BJ (cell line): ENCODE results near the gene WNK1. TPM values are rescaled to one million over a fixed set of nuclear protein-coding genes. Genes with fewer than 3 reads are reported as not detected.

ENCODE experiments used
- CTCF ChIA-PET: fragments of 350-600 bp; formaldehyde crosslinking; extraction: SDS; loops from one replicate; lab custom pipeline; 2021; ENCODE audit warnings: antibody characterized with exemption, inconsistent platforms; lab: Yijun Ruan, JAX
- POLR2A ChIA-PET: fragments of 300-600 bp; sonication (Branson Sonifier 250); formaldehyde crosslinking; extraction: SDS; loops from one replicate; lab custom pipeline; 2021; ENCODE audit warnings: antibody characterized with exemption; lab: Charles Lee
- DNase-seq: peaks from one replicate; pipeline ENCODE4 v3.0.0-alpha.2; 2011; ENCODE audit warnings: low read depth
- H3K27me3 ChIP-seq: 2 replicates; pipeline ENCODE4 v1.6.0; 2011; ENCODE audit warnings: low read length; ENCODE audit not compliant: control insufficient read depth, insufficient read depth
- H3K36me3 ChIP-seq: 2 replicates; pipeline ENCODE4 v1.5.1; 2011; ENCODE audit warnings: low read length; ENCODE audit not compliant: control insufficient read depth, insufficient read depth
- H3K4me3 ChIP-seq: 2 replicates; pipeline ENCODE4 v1.5.1; 2011; ENCODE audit warnings: low read depth, mild to moderate bottlenecking, control low read depth, low read length
- CTCF ChIP-seq: IDR thresholded peaks from 2 replicates; pipeline ENCODE4 v1.5.1; 2011; ENCODE audit warnings: low read depth, mild to moderate bottlenecking, control low read depth, inconsistent platforms, low read length, moderate library complexity; ENCODE audit not compliant: insufficient read depth
- polyA plus RNA-seq: library from polyadenylated mRNA; depleted of rRNA; stranded (reverse); fragments of >200 nt; gene quantifications from 2 replicates; pipeline ENCODE4 v1.2.3, GENCODE V29; 2011

The WNK1 gene
- polyA plus RNA-seq, 1 experiment, result 45.2 TPM

GRCh38 chr12:946631-947030, 194.3 kb downstream of the WNK1 start:
- POLR2A ChIA-PET, result no interaction called here
- TF ChIP-seq CTCF, result no peak
- CTCF ChIA-PET, result no interaction called here

GRCh38 chr12:948238-948637, 195.9 kb downstream of the WNK1 start:
- Histone ChIP-seq H3K27me3 (no peaks in the 10 kb centered on the region), H3K36me3 (no peaks in the 10 kb centered on the region), H3K4me3 (peak overlapping the region; percentile 75)
- no peak for DNase-seq
- TF ChIP-seq CTCF, result no peak
- POLR2A ChIA-PET, result no interaction called here
- CTCF ChIA-PET, result interaction anchor here (1.5 to 1.8 kb wide), 2 partner anchors 12 to 635 kb away, joined by 7 to 8 read pairs; no protein-coding TSS in a partner anchor

More at GRCh38 chr12:946631-947030, 194.3 kb downstream of the WNK1 start:
- no peaks in the 10 kb centered on the region for H3K36me3 ChIP-seq
- H3K27me3 ChIP-seq, result no peaks in the 10 kb centered on the region
- DNase-seq, result no peak
- H3K4me3 ChIP-seq, result no peak overlapping the region

GRCh38 chr12:949453-950191, 197.2 kb downstream of the WNK1 start, which contains the start of gene RAD52:
TSS of gene RAD52 (minus strand) at chr12:949694. CDS start at chr12:933058, 16,636 bp downstream.
- Histone ChIP-seq H3K27me3 (no peaks in the 10 kb centered on the region), H3K4me3 (peak within 1 kb of the TSS; percentile 75), H3K36me3 (no peaks in the 10 kb centered on the region)
- TF ChIP-seq CTCF, result peak; percentile 93
- POLR2A ChIA-PET, result interaction anchor here (0.5 to 0.9 kb wide), 3 partner anchors 12 to 273 kb away, joined by 3 to 4 read pairs (median 3); no protein-coding TSS in a partner anchor
- peak; percentile 92 for DNase-seq
- CTCF ChIA-PET, result interaction anchor here (0.5 to 2.2 kb wide), 30 partner anchors 10 to 634 kb away, joined by 3 to 21 read pairs (median 3); no protein-coding TSS in a partner anchor

DNA sequence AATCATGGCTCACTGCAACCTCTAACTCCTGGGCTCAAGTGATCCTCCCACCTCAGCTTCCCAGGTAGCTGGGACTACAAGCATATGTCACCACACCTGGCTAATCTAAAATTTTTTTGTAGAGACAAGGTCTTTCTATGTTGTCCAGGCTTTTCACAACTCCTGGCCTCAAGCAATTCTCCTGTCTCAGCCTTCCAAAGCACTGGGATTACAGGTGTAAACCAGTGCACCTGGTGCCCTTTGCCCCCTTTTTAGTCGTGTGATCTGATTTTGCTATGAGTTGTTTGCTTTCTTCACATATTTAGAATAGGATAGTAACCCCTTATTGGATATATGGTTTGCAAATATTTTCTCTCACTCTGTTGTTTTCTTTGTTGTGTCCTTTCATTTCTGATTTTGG, 198.8 kb downstream of the WNK1 start:
- Histone ChIP-seq H3K36me3 (no peaks in the 10 kb centered on the region), H3K27me3 (no peaks in the 10 kb centered on the region), H3K4me3 (no peak overlapping the region)
- ChIA-PET CTCF (interaction anchor here (0.6 to 1.5 kb wide), 3 partner anchors 25 to 142 kb away, joined by 3 to 4 read pairs (median 3); no protein-coding TSS in a partner anchor), POLR2A (no interaction called here)
- no peak for DNase-seq
- no peak for TF ChIP-seq CTCF

DNA sequence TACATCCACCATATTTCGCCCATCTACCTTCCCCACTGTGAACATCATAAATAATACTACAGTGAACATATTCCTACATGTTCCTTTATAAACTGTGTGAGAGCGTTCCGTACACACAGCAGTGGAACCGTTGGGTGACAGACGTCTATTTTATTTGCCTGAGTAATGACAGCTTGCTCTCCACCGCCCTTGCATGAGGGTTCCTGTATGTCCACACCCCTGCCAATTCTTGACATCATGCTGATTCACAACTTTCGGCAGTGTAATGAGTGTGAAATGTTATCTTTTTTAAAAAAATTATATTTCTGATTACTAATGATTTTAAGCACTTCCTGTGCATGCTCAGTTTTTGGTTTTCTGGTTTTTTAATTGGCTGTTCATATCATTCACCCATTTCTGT, 201.4 kb downstream of the WNK1 start:
- H3K36me3 ChIP-seq, result no peaks in the 10 kb centered on the region
- ChIA-PET CTCF (interaction anchor here (0.7 to 1.3 kb wide), 2 partner anchors 62 to 139 kb away, joined by 3 read pairs; no protein-coding TSS in a partner anchor), POLR2A (no interaction called here)
- no peak for TF ChIP-seq CTCF
- no peaks in the 10 kb centered on the region for H3K27me3 ChIP-seq
- DNase-seq, result peak; percentile 10
- no peak overlapping the region for H3K4me3 ChIP-seq
